Activated B cell treated with CpG ODN at 0.5 μM for 24 hours (primary cell): ENCODE measurements around the gene ARHGEF11. TPM values are rescaled to one million over a fixed set of nuclear protein-coding genes. Genes with fewer than 3 reads are reported as not detected.

ENCODE experiments used
- ATAC-seq: fragments of 200-7000 bp; cut with Tn5 transposase; one replicate; pipeline ENCODE4 v1.10.0; 2021; ENCODE audit warnings: low read depth, mild to moderate bottlenecking, moderate library complexity
- CTCF ChIA-PET: fragments of 350-600 bp; sonication (Branson Sonifier 250); formaldehyde crosslinking; loops from one replicate; lab custom pipeline; 2021; ENCODE audit warnings: antibody characterized with exemption; lab: Charles Lee
- POLR2A ChIA-PET: fragments of 350-600 bp; sonication (Branson Sonifier 250); formaldehyde crosslinking; loops from one replicate; lab custom pipeline; 2021; ENCODE audit warnings: antibody characterized with exemption; lab: Charles Lee
- DNase-seq: peaks from one replicate; pipeline ENCODE4 v3.0.0; 2022
- H3K27ac Mint-ChIP-seq: one replicate; pipeline ENCODE4 v1.8.0; 2020; ENCODE audit warnings: mixed read lengths
- H3K27me3 Mint-ChIP-seq: one replicate; pipeline ENCODE4 v1.8.0; 2021; ENCODE audit warnings: mixed read lengths
- H3K36me3 Mint-ChIP-seq: one replicate; pipeline ENCODE4 v1.8.0; 2021; ENCODE audit warnings: low read depth, mixed read lengths
- H3K4me1 Mint-ChIP-seq: one replicate; pipeline ENCODE4 v1.8.0; 2021; ENCODE audit warnings: mixed read lengths
- H3K4me3 Mint-ChIP-seq: one replicate; pipeline ENCODE4 v1.8.0; 2020; ENCODE audit warnings: mild to moderate bottlenecking, mixed read lengths
- H3K9me3 Mint-ChIP-seq: one replicate; pipeline ENCODE4 v1.8.0; 2020; ENCODE audit warnings: mixed read lengths
- intact Hi-C: fragments of 100-400 bp; cut with micrococcal nuclease; formaldehyde crosslinking; loops from one replicate; pipeline ENCODE4 v1.15.1; 2024
- total RNA-seq: library from RNA; stranded (reverse); gene quantifications from 2 replicates; pipeline ENCODE4 v1.2.3, GENCODE V29; 2022
- TF ChIP-seq, protein P1 (sequence below): fragments of 200-600 bp; IDR thresholded peaks from one replicate; pipeline ENCODE4 v1.8.0; 2022; ENCODE audit warnings: antibody characterized with exemption, mild to moderate bottlenecking

Gene ARHGEF11
- total RNA-seq, 1 donor from 2014 or later: 0.95 TPM

DNA sequence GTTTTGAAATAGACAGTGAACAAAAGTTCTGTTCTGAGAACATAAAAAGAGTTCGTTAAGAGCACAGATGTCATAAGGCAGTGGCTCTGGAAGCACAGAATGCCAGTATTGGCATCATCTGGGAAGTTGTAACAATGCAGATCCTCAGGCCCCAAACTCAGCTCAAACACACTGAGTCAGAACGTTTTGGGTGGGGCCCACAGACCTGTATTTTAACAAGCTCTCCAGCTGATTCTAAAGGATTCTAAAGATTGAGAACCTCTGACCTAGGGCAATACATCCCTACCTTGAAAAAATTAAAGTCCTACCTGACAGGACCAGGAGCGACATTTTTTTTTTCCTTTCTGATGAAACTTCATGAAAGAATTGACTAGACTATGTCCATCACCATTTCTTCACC, 13.2 kb downstream of the ARHGEF11 start:
- intact Hi-C loops: no loop called here
- CTCF ChIA-PET: interaction anchor here (0.6 kb wide), 1 partner anchor 1598 kb away, joined by 3 read pairs; no protein-coding TSS in a partner anchor
- Mint-ChIP-seq H3K27me3 (peaks cover 24% of the 10 kb centered on the region), H3K36me3 (no peaks in the 10 kb centered on the region), H3K4me3 (no peak overlapping the region), H3K4me1 (no peaks in the 10 kb centered on the region), H3K9me3 (no peaks in the 10 kb centered on the region), H3K27ac (no peak overlapping the region)
- ATAC-seq (no peak), DNase-seq (no peak)
- TF ChIP-seq, protein P1, sequence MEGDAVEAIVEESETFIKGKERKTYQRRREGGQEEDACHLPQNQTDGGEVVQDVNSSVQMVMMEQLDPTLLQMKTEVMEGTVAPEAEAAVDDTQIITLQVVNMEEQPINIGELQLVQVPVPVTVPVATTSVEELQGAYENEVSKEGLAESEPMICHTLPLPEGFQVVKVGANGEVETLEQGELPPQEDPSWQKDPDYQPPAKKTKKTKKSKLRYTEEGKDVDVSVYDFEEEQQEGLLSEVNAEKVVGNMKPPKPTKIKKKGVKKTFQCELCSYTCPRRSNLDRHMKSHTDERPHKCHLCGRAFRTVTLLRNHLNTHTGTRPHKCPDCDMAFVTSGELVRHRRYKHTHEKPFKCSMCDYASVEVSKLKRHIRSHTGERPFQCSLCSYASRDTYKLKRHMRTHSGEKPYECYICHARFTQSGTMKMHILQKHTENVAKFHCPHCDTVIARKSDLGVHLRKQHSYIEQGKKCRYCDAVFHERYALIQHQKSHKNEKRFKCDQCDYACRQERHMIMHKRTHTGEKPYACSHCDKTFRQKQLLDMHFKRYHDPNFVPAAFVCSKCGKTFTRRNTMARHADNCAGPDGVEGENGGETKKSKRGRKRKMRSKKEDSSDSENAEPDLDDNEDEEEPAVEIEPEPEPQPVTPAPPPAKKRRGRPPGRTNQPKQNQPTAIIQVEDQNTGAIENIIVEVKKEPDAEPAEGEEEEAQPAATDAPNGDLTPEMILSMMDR: no peak
- POLR2A ChIA-PET: no interaction called here

DNA sequence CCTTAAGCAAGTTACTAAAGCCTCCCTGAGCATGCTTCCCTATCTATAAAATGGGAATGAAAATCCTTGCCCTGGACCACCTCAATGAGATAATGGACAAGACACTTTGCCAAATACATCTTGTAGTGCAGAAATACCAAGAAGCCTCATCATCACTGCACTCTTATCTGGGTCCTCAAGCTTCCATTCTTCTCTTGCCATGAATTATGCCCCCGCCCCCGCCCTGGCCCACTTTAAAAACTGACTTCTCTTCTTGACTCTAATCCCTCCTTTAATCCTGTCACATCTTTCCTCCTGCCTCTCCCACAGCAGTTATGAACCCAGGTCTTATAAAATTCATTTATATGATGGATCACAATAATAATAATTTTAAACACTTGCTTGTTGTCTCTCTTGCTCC, 14.8 kb downstream of the ARHGEF11 start:
- TF ChIP-seq, protein P1: no peak
- no peaks in the 10 kb centered on the region for H3K36me3 Mint-ChIP-seq
- ATAC-seq: no peak
- no peak overlapping the region for H3K27ac Mint-ChIP-seq
- H3K9me3 Mint-ChIP-seq: no peaks in the 10 kb centered on the region
- H3K4me1 Mint-ChIP-seq: no peaks in the 10 kb centered on the region
- H3K4me3 Mint-ChIP-seq: no peak overlapping the region
- ChIA-PET POLR2A (no interaction called here), CTCF (no interaction called here)
- H3K27me3 Mint-ChIP-seq: peaks cover 23% of the 10 kb centered on the region
- DNase-seq: no peak
- intact Hi-C loops: no loop called here

DNA sequence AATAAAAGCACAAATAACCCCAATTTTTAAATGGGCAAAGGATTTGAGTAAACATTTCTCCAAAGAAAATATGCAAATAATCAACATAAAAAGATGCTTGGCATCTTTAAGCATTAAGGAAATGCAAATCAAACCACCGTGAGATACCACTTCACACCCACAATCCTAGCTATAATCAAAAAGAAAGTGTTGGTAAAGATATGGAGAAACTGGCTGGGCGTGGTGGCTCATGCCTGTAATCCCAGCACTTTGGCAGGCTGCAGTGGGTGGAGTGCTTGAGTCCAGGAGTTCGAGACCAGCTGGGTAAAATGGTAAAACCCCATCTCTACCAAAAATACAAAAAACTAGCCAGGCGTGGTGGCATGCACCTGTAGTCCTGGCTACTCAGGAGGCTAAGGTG, 16.9 kb downstream of the ARHGEF11 start:
- Mint-ChIP-seq H3K9me3 (no peaks in the 10 kb centered on the region), H3K27me3 (peaks cover 24% of the 10 kb centered on the region)
- CTCF ChIA-PET: interaction anchor here (1.7 kb wide), 1 partner anchor 338 kb away, joined by 3 read pairs; no protein-coding TSS in a partner anchor

DNA sequence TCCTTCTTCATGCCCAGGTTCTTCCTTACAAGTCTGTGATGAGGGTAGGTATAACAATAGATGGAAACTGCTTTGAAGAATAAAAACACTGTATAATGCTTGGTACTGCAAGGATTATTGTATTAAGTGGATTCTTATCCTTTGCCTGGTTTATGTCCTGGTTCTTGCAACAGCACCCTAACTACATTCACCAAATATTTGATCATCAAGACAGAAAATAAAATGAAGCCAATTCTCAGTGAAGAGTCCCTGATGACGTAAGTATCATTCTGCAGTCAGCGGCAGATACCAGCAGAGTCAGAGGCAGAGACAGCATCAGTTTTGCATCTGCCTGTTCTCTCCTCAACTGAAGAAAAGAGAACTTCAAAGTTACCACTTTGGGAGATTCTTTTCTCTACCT, 19.7 kb downstream of the ARHGEF11 start:
- ChIA-PET POLR2A (no interaction called here), CTCF (no interaction called here)
- peaks cover 29% of the 10 kb centered on the region for H3K27me3 Mint-ChIP-seq
- no peaks in the 10 kb centered on the region for H3K36me3 Mint-ChIP-seq
- no peak overlapping the region for H3K4me3 Mint-ChIP-seq
- DNase-seq: no peak
- H3K27ac Mint-ChIP-seq: no peak overlapping the region
- no peaks in the 10 kb centered on the region for H3K4me1 Mint-ChIP-seq
- TF ChIP-seq, protein P1: no peak
- H3K9me3 Mint-ChIP-seq: peaks cover 13% of the 10 kb centered on the region
- intact Hi-C loops: no loop called here
- ATAC-seq: no peak

More for the DNA sequence above, 16.9 kb downstream of the ARHGEF11 start:
- no peaks in the 10 kb centered on the region for H3K36me3 Mint-ChIP-seq
- H3K4me1 Mint-ChIP-seq: no peaks in the 10 kb centered on the region
- TF ChIP-seq, protein P1: no peak
- no peak overlapping the region for H3K27ac Mint-ChIP-seq
- H3K4me3 Mint-ChIP-seq: no peak overlapping the region
- intact Hi-C loops: no loop called here
- POLR2A ChIA-PET: no interaction called here
- ATAC-seq: no peak
- DNase-seq: no peak

DNA sequence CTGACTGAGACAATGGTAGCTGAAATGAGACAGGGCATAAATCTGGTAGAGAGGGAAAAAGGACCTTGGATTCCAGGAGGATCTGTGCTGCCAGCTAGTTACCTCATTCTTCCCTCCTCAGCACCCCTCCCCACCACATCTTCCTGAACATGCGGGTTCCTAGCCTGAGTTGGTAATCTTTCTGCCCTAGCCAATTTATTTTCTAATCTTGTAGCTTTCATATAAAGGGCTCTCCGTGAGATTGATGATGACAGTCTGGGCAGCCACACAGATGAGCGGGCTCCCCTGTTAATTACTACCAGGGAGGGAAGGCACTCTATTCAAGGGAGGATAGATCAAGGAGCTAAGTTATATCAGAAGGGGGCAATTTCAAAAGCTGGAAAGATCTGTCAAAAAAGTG, 20.2 kb downstream of the ARHGEF11 start:
- DNase-seq (no peak), ATAC-seq (no peak)
- TF ChIP-seq, protein P1: no peak
- Mint-ChIP-seq H3K9me3 (peaks cover 15% of the 10 kb centered on the region), H3K27ac (no peak overlapping the region), H3K4me1 (no peaks in the 10 kb centered on the region), H3K36me3 (no peaks in the 10 kb centered on the region), H3K27me3 (peaks cover 31% of the 10 kb centered on the region), H3K4me3 (no peak overlapping the region)
- intact Hi-C loops: no loop called here
- ChIA-PET CTCF (no interaction called here), POLR2A (no interaction called here)
